A673 (cell line): ENCODE results near the gene RNU1-1.
"Not testable (repeated sequence)": the region's sequence is repeated elsewhere in the genome, so short reads cannot be mapped to it uniquely, and the experiment has no call there.

Source experiments
- CTCF ChIP-seq: fragments of 300-800, 200-600 bp; sonication (generic); conservative IDR thresholded peaks from 2 replicates; pipeline ENCODE4 v1.5.1; 2017; ENCODE audit warnings: low read depth, mild to moderate bottlenecking, antibody characterized with exemption, low read length, moderate library complexity, mixed read lengths
- EZH2 ChIP-seq: fragments of 200-600 bp; sonication (generic); IDR thresholded peaks from 2 replicates; pipeline ENCODE4 v1.6.1; 2017; ENCODE audit warnings: borderline replicate concordance, low read depth, mild to moderate bottlenecking, mixed read lengths, antibody characterized with exemption, low read length; ENCODE audit not compliant: poor library complexity, severe bottlenecking

- not testable (repeated sequence) for TF ChIP-seq CTCF, EZH2
Observed at GRCh38 chr1:16493731-16494130, 20.4 kb downstream of the RNU1-1 start.
